Measurements from ENCODE around the gene UFM1. TPM values are rescaled to one million over a fixed set of nuclear protein-coding genes. Genes with fewer than 3 reads are reported as not detected.

UFM1 gene
- total RNA-seq, 1 donor from 2014 or later: 28.8 TPM

DNA sequence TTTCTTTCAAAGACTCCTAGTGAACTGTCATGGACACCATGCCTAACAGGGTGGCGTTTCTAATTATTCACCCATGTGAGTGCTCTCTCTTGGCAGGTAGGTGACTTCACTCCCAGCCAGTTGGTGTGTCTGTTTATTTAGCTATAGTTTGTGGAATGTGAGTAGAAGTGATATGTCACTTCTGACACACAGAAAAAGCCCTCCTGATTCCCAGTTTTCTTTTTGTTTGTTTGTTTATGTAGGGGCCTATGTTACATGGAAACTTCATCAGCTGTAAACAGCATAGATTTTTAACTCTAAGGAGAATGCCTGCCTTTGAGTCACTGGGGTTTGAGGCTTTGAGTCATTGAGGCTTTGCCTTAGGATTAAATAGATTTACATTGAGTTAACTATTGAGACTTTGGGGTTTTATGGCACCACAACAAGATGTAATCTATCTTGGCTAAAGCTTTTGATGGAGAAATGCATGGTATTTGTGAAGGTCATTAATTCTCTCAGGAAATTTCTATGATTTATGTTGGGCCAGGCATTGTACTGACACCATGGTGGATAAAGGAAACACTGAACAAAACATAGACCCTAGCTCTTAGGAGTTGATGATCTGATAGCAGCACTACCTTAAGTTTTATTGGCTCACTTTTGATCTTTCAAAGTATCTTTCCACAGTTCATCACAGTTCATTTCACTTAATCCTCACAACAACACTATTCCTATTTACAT, 45.3 kb downstream of the UFM1 start:
- Histone ChIP-seq H3K4me3 (no peak overlapping the region), H3K27ac (no peak overlapping the region), H3K36me3 (no peaks in the 10 kb centered on the region), H3K4me1 (no peaks in the 10 kb centered on the region), H3K27me3 (no peaks in the 10 kb centered on the region), H3K9me3 (no peaks in the 10 kb centered on the region)
- TF ChIP-seq CTCF (IDR thresholded peaks at IDR 0.05): no peak
- intact Hi-C loops (cut with DNase I): no loop called here
- DNase-seq (ENCODE audit: low spot score in 2 of 2): no peak

GRCh38 chr13:38395497-38395788, 45.8 kb downstream of the UFM1 start:
- Histone ChIP-seq H3K4me3 (no peak overlapping the region), H3K36me3 (no peaks in the 10 kb centered on the region), H3K27me3 (no peaks in the 10 kb centered on the region), H3K4me1 (no peaks in the 10 kb centered on the region), H3K9me3 (no peaks in the 10 kb centered on the region), H3K27ac (no peak overlapping the region)
- no peak for TF ChIP-seq CTCF (IDR thresholded peaks at IDR 0.05)
- DNase-seq (ENCODE audit: low spot score in 2 of 2): no peak
- intact Hi-C loops (cut with DNase I): no loop called here

- no peaks in the 10 kb centered on the region for H3K36me3 ChIP-seq
- H3K4me1 ChIP-seq: no peaks in the 10 kb centered on the region
- no peak for TF ChIP-seq CTCF (IDR thresholded peaks at IDR 0.05)
- H3K27ac ChIP-seq: no peak overlapping the region
- no peak overlapping the region for H3K4me3 ChIP-seq
- no peaks in the 10 kb centered on the region for H3K9me3 ChIP-seq
- no peak for DNase-seq (ENCODE audit: low spot score in 2 of 2)
- intact Hi-C loops (cut with DNase I): no loop called here
- H3K27me3 ChIP-seq: no peaks in the 10 kb centered on the region
Observed at GRCh38 chr13:38398711-38399493, 49.3 kb downstream of the UFM1 start.

DNA sequence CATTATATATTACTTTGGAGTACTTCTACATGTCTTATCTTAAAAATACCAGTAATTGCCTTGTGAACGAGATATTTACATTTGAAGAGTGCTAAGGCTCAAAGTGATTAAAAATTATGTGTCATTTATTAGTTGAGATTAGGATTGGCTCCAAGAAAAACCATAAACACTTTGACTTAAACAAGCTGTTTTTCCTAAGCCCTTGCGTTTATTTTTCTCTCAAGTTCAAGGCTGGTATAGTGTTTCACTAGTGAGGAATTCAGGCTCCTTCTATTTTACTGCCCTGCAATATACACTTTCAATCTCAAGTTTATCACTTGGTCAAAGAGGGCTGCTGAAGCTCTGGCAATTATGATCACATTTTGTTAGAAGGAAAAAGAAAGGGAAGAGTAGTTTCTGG, 49.9 kb downstream of the UFM1 start:
- no peaks in the 10 kb centered on the region for H3K9me3 ChIP-seq
- H3K4me3 ChIP-seq: no peak overlapping the region
- no peak for TF ChIP-seq CTCF (IDR thresholded peaks at IDR 0.05)
- no peak for DNase-seq (ENCODE audit: low spot score in 2 of 2)
- H3K27me3 ChIP-seq: no peaks in the 10 kb centered on the region
- no peaks in the 10 kb centered on the region for H3K36me3 ChIP-seq
- no peak overlapping the region for H3K27ac ChIP-seq
- intact Hi-C loops (cut with DNase I): no loop called here
- H3K4me1 ChIP-seq: no peaks in the 10 kb centered on the region

- no peak overlapping the region for H3K27ac ChIP-seq
- intact Hi-C loops (cut with DNase I): no loop called here
- no peaks in the 10 kb centered on the region for H3K4me1 ChIP-seq
- no peak for TF ChIP-seq CTCF (IDR thresholded peaks at IDR 0.05)
- no peak overlapping the region for H3K4me3 ChIP-seq
- H3K9me3 ChIP-seq: no peaks in the 10 kb centered on the region
- no peaks in the 10 kb centered on the region for H3K27me3 ChIP-seq
- no peak for DNase-seq (ENCODE audit: low spot score in 2 of 2)
- no peaks in the 10 kb centered on the region for H3K36me3 ChIP-seq
Observed at GRCh38 chr13:38401276-38401675, 51.6 kb downstream of the UFM1 start.

All from ascending aorta (tissue), 2 donors.